ENCODE measurements around the gene SDK2.

SDK2 gene

DNA sequence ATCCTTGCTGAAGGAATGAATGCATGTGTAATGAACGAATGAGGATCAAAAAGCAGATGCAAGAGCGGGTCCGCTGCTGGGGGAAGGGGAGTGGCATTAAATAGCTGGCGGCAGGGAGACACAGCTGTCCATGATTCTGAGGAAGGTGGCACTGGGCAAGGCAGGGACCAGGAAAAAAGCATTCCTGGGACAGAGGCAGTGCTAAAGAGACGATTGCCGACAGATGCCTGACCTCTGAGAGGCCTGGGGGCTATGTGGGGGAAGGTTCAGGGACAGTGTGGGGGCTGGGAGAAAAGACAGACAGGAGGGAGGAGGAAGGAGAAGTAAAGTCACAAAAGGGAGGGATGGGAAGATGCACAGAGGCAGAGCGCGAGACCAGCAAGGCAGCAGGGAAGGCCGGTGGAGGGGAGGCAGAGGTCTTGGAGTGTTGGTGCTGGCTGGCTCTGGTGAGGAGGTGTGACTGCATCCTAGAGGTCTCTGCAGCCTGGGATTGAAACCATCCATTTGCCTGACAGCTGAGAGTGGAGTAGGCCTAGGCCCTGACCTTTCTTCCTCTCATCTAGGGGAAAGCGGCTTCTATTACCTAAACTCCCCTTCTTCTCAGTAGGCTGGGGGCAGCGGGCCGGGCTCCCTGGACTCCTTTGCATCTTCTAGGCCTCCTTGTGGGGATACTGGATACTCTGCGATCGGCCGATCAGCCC lies 109.9 kb downstream of the SDK2 start:
- no peak for DNase-seq (ENCODE audit: low read depth, low spot score)

DNA sequence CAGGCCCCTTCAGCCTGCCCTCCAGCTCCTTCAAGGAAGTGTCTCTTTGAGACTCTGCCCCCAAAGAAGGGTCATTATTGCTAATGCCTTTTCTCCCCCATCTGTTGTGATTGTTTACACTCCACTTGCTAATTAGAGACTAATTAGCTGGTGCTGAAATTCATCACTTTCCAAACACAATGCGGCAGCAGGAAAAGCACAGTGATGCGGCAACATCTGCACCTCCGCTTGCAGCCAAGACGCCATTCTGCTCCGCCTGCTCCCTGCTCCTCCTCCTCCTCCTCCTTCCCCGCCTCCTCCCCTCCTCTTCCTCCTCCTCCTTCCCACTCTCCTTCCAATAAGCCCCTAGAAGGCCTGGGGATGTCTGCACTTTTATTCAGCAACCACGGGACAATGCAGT lies 110.5 kb downstream of the SDK2 start:
- DNase-seq (ENCODE audit: low read depth, low spot score) = no peak

DNA sequence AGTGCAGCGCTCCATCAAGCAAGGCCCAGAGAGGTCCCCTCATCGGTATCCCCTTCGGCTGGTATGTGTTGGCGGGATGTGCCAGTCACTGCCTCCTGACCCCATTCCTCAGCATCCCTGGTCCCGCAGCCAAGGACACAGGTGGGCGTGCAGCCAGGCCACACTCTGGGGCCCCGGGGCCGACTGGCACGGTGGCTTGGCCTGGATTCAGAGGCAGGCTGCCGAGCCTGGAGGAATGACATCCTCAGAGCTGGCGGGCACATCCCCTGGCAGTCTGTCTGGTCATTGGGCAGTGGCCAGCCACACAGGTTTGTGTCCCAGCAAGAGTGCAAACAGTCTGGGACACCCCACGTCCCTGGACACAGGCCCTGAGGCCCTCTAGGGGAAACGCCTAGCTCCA lies 111.1 kb downstream of the SDK2 start:
- DNase-seq (ENCODE audit: low read depth, low spot score) = no peak

DNA sequence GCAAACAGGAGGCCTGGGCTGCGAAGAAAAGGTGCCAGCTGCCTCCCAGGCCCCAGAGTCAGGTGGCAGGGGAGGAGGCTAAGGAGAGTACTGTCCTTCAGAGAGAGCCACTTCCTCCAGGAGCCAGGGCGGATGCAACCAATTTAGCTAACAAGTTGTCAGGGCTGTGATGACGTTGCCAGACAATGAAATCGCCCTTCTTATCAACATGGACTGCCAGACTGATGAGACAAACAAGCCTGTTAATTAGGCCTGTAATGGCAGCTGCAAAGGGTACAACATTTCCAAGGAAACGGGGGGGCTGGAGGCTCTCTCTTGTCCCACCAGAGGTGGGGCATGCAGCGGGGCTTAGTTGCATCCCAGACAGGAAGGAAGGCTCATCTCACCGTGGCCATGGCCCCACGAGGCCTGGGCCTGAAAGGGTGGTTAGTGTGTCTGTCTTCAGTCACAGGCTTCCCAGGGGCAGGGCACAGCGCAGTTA lies 111.8 kb downstream of the SDK2 start:
- DNase-seq (ENCODE audit: low read depth, low spot score) = no peak

DNA sequence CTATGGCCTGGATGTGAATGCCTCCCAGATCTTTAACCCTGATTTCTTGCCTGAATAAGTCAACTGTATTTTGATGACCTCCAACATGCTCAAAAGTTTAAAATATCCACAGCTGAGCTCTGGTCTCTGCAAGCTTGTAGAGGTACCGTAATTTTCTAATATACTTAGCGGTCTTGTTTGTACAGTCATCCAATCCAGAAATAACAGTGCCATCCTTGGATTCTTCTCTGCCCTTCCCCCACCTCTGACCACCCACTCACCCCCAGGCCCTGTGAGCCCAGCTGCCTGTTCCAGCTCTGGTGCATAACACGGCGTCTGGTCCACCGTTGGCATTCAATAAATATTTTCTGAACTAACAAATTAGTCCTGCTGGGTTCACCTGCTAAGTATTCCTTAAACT lies 113.1 kb downstream of the SDK2 start:
- DNase-seq (ENCODE audit: low read depth, low spot score) = no peak

DNA sequence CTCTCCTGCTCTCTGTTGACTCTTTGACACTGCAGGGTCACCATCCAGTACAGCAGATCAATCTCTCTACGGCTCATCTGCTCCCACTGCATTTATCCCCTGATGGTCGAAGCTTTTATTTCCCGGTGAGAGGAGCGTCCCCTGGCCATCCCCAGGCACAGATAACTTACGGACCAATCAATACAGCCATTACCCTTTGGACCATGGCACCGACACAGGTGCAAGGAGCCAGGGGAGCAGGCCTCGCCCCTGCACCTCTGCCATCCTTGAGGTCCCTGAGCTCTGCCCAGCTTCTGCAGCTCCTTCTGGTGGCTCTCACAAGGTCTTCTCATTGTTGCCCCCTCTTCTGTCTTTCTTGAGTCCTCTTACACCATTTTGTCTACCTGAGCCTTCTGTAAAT lies 115.6 kb downstream of the SDK2 start:
- DNase-seq (ENCODE audit: low read depth, low spot score) = no peak

DNA sequence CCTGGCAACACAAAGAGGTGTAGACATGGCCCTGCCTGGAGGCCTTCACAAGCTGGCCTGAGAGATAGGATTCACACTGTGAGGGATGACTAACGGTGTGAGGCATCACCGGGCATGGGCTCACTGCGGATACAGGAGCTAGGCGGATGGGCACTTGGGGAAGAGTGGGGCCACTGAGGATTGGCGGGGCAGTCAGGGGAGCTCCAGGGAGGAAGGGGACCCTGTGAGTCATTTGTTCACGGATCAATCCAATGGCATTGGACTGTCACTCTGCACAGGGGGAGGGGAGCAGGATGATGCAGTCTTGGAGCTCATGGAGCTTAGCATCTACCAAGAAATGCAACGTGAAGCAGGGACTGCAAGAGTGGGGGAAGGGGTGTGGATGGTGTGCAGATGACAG lies 117.3 kb downstream of the SDK2 start:
- no peak for DNase-seq (ENCODE audit: low read depth, low spot score)

DNA sequence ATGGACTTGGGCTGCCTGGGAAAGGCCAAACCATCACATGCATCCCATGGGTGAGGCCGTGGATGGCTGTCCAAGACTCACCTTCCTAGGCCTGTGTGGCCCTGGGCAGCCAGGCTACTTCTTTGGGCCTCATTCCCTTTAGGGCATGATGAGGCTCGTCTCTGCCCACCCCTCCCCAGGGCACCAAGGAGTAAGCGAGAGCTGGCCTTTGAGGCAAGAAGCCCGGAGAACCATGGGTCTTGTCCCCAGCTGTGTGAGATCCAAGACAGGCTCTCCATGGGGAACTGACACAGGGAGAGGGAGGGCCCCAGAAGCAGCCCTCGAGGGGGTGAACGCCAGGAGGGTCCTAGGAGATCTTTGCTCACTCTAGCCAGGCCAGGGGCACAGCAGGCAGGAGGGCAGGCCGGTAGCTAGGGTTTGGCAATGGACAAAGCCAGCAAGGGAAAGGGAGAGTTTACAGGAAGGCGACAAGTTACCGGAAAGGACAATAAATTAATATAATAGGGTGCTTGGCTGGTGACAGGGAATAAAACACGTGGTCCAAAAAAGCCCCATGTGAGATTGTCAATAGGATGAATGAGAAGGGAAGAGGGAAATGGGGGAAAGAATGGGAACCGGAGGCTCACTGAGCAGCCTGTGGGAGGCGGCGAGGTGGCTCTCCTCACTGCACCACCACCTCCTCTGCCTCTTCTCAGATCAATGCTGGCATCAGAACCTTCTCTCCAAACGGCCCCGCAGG lies 119.1 kb downstream of the SDK2 start:
- no peak for DNase-seq (ENCODE audit: low read depth, low spot score)

DNA sequence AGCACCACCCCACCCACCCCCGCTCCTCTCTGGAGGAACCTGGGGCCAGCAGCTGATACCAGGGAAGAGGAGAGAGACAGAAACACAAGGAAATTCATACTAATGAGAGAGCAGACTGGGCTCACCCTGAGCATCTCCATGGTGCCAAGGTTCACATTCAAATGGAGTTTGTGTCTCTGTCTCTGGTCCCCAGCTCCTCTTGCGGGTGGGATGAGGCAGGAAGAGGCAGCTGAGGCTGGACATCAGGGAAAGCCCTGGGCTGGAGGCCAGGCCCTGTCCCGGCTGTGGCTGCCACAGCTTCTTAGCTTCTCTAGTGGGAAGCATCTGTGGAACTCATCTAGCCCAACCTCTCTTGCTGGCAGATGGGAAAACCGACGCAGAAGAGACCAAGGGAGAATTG lies 121.5 kb downstream of the SDK2 start:
- DNase-seq (ENCODE audit: low read depth, low spot score) = no peak

DNA sequence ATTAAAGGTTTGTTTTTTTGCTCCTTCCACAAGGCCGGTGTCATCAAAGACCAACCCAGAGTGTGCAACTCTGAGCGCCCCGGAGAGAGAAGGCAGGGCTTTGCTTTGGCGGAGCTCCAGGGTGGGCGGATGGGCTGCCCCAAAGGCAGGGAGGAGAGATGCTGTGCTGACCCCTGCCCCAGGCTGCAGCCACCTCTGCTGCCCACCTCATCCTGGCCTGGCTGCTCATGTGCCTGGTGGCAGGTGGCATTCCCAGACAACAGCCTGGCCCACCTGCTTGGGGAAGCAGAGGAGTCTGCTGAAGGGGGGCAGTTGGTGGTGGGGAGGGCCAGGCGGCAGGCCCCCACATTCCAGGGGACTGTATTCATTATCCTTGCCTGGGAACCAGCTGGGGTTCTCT lies 122.1 kb downstream of the SDK2 start:
- no peak for DNase-seq (ENCODE audit: low read depth, low spot score)

DNA sequence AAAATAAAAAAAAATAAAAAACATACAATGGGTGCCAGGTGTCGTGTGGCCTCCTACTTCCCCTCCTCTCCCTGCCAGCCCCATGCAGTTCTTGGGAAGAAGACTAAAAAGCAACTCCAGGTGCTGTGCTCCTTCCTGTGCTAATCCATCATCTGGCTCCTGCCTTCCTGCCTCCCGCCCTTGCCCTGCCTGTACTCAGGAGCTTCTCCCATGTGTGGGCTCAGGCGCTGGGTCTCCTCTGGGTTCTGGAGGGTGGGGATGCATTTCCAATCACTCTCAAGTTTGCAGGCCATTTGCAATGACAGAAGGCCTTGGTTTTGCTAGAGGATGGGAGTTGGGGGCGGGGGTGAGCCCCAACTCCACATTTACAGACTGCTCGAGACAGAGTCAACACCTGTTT lies 122.9 kb downstream of the SDK2 start:
- no peak for DNase-seq (ENCODE audit: low read depth, low spot score)

DNA sequence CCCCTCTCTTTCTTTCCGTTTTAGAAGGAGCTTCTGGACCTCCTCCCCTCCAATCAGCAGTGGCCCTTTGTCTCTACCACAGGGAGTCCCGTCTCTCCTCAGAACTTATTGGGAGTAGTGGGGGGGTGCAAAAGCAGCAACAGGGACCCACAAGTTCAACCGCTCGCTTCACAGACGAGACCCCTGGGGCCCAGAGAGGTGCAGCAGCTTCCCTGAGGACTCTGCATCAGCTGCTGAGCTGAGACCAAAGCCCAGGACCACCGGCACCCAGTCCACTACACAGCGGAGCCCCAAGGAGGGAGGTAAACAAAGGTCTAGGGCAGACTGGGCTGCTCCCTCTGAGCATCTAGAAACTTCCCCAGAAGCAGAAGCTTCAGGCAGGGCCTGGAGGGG lies 123.9 kb downstream of the SDK2 start:
- DNase-seq (ENCODE audit: low read depth, low spot score) = no peak

DNA sequence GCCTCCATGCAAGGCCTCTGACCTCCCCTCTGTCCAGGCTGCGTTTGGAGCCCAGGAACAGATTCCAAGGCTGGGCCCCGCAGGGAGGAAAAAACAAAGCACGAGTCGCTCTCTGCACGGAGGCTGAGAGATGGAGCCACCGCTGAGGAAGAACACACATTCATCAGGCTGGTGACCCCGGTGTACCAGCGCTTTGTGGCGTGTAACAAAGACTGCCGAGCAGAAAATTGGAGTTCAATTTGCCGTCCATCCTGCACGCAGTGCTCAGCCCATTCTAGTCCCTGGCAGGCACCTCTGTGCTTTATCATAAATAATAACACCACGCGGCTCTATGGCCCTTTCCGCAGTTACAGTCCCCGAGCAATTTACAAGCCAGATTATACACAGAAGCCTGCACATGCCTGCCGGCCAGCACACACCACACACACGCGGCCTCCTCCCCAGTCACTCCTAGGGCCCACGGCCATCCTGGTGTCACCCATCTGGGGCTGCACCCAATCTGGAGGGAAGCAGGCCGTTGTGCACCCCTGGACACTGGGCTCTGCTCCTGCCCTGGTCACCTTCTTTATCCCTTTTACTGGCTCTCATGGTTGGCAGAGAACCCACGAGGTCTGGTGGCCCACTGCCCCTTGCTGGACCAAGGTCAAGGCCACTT lies 124.4 kb downstream of the SDK2 start:
- DNase-seq (ENCODE audit: low read depth, low spot score) = no peak

DNA sequence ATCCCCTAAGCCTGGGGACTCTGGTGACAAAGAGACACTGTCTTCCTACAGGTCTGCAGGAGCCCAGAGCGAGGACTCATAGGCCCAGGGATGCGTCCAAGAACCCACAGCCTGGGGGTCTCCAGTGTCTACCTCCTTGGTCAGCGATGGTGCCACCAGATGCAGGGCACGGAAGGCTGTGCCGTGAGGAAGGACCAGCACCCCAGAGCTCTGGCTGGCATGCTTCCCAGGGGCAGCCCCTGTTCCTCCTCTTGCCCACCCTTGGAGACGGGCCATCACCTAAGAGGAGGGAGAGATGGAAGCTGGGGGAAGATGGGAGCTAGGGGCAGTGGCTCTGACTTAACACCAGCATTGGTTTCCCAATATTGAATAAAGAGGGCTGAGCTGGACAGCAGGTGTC lies 125.2 kb downstream of the SDK2 start:
- DNase-seq (ENCODE audit: low read depth, low spot score) = no peak

DNA sequence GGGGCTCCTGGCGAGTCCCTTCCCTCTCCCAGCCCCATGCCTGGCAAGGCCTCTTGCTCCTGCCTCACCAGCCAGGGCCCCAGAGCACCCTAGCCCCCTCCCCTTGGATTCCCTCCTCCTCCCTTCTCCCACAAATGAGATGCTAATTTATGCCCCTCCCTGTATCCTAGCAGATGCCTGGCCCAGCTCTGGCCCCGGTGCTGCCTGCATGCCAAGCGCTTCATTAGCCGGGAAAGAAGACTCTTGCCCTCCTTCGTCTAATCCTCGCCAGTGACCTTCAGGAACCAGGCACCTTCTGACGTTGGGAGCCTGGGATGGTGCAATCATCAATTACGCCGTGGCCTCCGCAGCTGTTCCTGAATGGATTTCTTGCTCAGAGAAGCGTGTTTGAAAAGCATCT lies 127.8 kb downstream of the SDK2 start:
- DNase-seq (ENCODE audit: low read depth, low spot score) = no peak

DNA sequence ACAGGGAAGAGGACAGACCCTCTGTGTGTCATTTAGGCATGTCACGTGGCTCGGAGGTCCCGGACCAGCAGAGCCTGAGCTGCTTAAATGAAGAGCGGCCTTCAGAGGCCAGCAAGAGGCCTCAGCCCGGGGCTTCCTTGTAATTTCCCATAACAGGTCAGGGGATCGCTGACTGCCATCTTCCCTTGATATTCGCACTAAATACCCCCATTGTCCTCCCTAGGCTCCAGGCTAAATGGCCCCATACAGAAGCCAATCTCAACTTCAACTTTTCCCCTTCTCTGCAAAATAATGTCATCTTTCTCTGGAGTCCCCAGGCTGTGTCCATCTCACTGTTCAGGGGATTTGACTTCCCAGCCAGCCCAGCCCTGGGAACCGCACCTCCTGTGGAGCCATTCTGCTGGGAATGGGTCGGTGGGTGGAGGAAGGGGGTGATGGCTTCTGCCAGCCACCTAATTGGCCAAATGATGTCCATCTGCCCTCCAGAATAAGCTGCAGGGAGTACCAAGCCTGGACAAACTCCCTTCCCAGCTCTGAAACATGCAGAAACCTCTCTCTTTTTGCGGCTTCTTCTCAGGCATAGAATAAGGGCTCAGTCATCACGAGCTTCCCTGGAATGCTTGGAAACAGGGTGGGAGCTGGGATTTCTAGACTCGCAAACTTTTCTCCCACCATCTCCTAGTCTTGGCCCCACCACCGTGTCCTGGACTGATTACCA lies 129.9 kb downstream of the SDK2 start:
- DNase-seq (ENCODE audit: low read depth, low spot score) = no peak

DNA sequence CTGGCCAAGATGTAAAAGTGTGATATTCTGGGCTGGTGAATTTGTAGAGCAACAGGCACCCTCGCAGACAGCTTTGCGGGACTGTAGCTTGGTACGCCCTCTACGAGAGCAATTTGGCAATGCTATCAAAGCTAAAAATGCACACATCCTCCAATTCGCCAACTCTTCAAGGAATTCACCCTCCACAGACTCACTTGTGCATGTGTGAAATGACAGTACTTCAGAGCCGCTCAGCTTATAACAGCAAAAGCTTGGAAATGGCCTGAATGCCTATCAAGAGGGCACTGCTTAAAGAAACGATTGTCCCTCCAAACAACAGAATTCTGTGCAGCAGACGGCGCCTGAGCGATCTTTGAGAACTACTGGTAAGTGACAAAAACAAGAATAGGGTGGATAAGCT lies 130.8 kb downstream of the SDK2 start:
- no peak for DNase-seq (ENCODE audit: low read depth, low spot score)

DNA sequence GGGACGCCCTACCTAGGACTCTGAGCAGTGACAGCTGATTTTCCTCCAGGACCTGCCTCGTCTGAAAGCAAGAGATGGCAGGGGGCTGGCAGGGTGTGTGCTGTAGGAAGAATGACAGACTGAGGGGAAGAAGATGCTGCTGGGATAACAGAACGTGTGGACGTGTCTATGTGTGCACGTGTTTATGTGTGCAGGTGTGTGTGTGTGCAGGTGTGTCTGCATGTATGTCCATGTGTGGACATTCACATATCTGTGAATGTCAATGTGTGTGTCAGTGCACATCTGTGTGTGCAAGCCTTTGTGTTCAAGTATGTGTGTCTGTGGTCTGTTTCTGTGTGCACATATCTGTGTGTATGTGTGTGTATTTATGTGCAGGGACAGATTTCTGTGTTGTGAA lies 132.5 kb downstream of the SDK2 start:
- DNase-seq (ENCODE audit: low read depth, low spot score) = no peak

DNA sequence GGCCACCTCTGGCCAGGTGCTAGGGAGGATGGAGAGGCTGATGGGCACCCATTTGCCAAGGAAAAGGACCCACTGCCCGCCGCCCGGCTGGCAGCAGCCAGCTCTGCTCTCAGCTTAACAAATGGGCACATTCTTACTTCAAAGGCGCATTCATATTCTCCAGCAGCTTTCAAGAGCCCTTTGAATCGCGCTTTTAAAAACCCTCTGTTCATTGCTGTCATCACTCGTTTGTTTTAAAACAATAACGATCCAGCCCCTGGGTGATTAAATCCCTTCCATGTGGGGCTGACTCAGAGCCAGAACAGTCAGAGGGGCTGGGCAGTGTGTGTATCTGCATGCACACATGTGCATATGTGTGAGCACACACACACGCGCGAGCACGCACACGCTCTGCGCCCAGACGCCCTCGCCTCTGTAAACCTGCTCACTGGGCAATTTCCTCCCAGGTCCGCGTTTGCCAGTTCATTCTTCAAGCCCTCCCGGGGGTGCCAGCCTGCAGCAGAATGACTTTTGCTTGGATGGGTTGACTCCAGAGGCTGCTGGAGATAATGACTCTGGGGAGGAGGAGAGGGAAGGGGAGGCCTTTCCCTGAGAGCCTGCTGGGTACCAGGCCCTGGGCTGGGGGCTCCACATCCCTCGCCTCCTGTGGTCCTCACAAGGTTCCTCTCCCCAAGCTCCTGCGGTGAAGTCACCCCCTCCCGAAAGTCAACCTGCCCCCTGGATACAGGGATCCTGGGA lies 133.1 kb downstream of the SDK2 start:
- no peak for DNase-seq (ENCODE audit: low read depth, low spot score)

DNA sequence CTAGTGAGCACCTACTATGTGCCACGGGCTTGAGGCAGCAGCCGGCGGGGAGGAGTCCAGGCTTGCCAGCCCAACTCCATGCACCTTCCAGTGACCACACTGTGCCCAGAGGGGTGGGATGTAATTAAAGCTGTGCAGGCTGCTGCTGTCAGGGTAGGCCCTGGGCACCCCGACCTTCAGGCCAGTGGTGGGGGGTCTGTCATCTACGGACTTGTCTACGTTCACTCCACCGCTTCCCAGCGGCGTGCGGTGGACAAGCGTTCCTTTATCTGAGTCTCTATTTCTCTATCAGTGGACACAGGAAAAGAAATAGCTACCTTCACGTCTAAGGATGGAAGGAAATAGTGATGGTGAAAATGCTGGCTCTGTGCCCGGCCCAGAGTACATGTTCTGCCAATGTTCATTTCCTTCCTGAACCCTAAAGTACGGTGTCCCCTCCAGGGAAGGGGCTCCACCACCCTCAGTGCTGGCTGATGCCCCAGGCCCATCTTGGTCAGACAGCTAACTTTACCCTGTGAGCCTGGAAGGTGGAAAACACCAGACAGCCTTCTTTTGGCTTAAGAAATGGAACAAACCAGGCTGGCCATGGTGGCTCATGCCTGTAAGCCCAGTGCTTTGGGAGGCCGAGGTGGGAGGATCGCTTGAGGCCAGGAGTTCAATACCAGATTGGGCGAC lies 135.2 kb downstream of the SDK2 start:
- DNase-seq (ENCODE audit: low read depth, low spot score) = no peak
